EH (cell line): ENCODE data around the gene RIMS1.
A peak's percentile ranks its signal among the peaks of the same experiment; 100 is the strongest.
"Not testable (repeated sequence)": the region's sequence is repeated elsewhere in the genome, so short reads cannot be mapped to it uniquely, and the experiment has no call there.

ENCODE experiments used
- DNase-seq: peaks from one replicate; pipeline ENCODE4 v3.0.0-alpha.2; 2015; ENCODE audit warnings: low read depth

Gene RIMS1

DNA sequence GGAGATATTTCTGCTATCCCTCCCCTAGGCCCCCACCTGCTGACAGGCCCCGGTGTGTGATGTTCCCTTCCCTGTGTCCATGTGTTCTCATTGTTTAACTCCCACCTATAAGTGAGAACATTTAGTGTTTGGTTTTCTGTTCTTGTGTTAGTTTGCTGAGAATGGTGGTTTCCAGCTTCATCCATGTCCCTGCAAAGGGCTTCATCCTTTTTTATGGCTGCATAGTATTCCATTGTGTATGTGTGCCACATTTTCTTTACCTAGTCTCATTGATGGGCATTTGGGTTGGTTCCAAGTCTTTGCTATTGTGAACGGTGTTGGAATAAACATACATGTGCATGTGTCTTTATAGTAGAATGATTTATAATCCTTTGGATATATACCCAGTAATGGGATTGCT, 448.9 kb downstream of the RIMS1 start:
- not testable (repeated sequence) for DNase-seq

DNA sequence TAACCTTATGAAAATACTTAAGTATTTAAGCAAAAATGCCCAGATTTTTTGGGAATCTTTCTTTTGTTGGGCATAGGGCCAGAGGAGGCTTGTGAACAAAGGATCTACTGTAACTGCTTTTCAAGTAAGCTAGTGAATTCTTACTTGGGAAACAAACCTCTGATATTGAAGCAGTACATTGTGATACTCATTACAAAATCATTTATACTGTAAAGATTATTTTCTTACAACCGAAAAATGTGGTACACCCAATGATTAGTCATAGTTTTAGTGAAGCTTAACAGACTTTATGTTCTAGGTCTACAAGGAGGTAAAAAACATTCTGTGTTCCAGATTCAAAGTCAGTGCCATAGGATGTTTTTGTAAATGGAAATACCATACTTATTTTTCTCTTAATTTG, 462.6 kb downstream of the RIMS1 start:
- peak; percentile 39 for DNase-seq

DNA sequence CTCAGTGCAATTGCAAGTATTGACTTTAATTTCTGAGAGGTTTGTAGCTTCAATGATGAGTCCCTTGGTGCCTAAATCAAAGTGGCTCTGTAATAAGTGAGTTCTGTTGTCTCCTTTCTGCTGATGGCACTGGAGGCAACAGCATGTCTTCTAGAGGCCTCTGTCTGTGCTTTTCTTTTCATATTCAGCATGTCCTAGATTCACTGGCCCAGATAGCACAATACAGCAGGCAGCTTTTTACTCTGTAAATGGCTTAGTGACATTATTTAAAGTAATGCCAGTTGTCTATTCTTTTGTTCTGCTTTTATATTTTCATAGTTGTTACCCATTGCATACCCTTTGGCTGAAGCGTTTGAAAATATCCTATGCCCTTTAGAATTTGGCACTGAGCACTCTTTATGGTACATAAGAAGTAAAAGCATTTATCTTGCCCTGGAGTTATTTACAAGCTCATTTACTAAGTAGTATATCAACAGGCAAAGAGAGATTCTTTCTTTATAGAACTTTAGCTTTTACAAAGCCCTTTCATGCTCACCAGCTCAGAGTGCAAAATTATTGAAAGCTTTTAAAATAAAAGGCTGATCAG, 464.0 kb downstream of the RIMS1 start:
- no peak for DNase-seq

DNA sequence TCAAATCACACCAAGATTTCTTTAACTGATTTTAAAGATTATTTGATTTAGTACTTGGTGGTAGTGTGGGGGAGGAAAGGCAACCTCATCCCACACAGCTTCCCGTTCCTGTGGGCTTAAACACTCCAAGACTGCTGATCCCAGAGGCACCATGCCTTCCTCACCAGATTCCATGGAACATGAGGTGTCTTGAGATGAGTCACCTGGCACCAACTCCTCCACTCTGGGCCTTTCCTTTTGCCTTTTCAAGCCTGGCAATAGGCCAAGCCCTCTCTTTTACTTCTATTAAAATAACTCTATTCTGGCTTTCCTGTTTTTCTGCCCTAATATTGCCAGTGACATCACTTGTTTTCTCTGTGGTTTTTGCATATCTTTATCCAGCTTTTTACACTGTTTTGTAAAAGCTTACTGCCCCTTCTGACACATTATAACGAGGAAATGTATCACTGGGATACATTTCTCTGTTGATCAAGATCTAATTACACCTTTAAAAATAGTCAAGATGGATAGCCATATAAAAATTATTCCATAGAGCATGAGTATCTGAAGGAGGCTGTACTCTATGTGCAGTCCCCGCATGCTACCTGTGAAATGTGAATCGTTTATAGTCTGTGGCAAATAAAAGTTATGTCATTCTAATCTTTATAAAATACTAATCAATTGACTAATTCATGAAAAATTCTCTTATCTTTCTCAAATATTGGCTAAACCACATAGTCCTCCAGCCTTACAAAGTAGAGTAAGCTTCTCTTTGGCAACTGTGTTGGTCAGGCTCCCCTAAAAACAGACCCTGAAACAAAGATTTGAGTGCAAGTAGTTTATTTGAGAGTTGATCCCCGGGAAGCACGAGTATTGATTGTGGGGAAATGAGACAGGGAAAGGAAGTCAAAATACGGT, 477.7 kb downstream of the RIMS1 start:
- DNase-seq: peak; percentile 98

DNA sequence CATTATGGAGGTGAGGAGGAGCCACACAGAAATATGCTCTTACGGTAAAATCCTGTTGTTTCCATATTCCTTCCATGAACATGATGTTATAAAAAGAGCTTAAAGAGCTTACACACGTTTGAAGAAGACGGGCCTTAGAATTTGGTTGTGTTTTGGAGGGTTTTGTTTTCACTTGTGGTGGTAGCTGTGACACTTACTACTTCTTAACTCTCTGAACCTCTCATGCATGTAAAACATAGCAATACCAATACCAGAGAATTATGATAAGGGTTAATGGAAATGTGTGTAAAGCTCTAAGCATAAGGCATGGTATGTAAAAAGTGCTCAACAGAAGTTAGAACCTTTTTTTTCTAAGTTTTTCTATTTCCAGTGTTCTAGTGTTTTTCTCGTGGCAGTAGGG, 479.4 kb downstream of the RIMS1 start:
- DNase-seq: no peak

DNA sequence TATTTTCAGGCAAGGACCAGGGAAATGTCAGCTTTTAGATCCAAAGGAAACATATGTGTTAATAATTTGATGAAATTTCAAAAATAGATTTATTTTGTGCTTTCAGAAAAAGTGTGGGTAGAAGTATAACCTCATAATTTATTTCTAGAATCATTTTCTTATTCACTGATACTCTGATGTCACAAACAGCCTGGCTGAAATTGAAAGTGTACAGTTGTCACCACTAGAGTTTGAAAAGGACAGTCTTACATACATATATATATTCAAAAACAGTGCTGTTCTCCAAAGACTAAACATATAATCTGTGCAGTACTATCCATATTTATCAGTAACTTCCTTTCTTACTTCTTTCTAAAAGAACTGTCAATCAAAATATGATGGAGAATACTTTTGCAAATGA, 481.1 kb downstream of the RIMS1 start:
- DNase-seq: no peak

DNA sequence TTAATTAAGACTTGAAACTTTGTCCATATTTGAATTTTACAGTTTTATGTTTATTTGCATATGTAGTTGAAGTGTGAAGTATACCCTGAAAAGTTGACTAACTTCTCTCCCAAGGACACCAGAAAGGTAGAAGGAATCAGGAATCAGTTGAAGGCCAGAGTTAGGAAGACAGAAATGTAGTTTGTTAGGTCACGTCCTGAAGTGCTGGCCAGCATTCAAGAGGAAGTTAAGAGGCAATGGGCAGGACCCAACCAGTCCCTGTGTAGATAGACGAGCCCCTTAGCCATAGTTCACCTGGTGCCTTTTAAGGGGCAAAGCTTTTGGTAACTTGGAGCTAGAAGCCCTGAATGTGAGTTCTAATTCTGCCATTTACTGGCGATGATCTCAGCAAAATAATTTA, 485.1 kb downstream of the RIMS1 start:
- no peak for DNase-seq

DNA sequence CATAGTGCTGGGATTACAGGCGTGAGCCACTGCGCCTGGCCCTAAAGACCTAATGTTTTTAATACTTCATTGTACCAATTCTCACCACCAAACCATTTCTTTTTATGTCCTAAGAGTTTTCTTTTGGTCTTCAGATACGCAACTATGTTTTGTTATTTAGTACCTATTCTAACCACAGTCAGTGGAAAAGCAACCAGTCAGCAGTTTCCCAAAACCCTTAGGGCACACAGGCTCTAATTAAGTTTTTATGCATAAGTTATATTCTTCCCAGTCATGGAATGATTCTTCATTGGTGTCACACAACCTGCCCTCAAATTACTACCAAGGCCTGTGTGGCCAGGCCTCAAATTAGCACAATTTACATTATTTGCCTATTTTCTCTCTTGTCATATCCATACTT, 487.8 kb downstream of the RIMS1 start:
- DNase-seq: no peak

DNA sequence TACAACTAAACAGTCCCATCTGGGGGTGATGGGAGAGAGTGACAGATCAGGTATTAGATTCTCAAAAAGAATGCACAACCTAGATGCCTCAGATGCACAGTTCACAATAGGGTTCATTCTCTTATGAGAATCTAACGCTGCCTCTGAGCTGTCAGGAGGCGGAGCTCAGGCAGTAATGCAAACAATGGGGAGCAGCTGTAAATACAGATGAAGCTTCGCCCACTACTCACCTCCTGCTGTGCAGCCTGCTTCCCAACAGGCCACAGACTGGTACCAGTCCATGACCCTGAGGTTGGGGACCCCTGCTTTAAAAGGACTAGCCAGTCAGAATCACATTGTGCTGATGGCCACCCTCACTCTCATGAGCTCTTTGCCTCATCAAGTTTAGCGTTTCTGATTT, 488.5 kb downstream of the RIMS1 start:
- DNase-seq: no peak

DNA sequence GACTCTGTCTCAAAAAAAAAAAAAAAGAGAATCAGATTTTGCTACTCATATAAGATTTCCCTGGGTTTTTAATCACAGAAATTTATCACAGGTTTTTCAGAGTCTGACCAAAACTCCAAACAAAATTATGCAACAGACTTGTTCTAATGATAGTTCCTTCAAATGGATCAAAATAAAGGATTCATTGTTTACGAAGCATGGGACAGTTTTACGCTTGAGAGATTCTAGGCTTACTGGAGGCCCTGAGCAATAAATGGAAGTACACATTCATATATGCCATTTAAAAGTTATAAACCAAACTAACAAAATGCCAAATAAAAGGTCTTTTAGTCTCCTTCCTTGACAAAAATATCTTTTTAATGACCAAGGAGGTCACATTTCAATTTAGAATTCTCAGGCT, 490.4 kb downstream of the RIMS1 start:
- DNase-seq: no peak

DNA sequence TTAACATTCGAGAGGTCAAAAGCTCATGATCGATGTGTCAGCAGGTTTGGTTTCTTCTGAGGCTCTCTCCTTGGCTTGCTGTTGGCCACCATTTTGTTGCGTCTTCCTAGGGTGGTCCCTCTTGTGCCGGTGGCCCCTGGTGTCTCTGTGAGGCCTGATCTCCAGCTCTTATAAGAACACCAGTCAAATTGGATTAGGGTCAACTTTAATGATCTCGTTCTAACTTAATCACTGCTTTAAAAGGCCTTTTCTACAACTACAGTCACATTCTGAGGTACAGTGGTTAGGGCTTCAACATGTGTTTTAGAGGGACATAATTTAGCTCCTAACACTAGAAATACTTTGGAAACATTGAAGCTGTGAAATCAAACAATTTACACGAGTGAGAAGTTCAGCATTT, 494.7 kb downstream of the RIMS1 start:
- DNase-seq: no peak

DNA sequence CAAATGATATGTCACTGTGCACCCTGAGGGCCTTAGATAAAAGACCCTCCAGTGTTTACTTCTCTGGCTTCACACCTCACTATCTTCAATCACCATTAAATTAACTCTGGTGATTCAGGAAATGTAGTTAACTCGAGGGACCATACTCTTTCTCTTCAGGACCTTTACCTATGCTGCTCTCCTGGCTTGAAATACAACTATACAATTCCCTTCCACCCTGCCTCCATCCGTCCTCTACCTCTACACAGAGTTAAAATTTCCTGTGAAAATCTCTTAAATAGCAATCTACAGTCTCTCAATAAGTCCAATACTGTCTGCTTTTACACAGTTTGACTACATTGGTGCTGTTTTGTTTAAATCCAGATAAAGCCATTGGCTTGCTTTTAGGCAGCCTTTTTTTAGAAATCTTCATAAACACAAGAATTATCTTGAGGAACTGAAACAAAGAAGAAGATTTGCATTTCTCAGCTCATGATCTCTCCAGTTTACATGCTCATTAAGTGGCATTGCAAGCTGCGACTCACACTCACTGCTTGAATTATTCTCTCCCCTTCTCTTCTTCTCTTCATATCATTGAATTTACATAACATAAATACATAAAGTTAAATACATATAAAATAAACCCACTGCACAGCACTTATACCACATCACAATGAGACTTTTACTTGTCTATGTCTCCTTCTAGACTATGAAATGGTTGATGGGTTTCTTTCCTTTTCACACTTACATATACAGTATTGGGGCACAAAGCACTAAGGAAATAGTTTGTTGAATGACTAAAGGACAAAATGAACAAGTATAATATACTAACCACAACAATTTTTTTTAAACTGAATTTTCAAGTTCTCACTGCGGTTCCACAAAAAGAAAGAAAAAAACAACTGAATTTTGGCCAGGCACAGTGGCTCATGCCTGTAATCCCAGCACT, 496.5 kb downstream of the RIMS1 start:
- DNase-seq: no peak

DNA sequence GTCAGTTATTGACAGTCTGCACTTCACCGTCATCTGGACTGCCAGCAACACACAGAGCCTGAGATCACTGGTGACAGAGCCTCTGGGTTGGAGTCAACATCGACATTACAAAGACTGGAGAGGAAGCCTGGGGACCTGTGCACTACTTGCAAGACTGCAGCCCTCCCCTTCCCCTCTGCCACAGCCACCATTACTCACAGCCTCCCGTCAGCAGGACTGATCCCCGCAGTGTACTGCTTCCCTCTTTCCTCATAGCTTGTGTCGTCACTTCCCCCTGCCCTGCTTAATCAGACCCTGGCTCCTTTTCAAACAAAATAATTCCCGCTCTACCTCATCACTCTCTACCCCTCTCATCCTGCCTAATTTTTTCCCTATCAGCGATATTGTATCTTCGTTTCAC, 500.0 kb downstream of the RIMS1 start:
- DNase-seq: no peak

DNA sequence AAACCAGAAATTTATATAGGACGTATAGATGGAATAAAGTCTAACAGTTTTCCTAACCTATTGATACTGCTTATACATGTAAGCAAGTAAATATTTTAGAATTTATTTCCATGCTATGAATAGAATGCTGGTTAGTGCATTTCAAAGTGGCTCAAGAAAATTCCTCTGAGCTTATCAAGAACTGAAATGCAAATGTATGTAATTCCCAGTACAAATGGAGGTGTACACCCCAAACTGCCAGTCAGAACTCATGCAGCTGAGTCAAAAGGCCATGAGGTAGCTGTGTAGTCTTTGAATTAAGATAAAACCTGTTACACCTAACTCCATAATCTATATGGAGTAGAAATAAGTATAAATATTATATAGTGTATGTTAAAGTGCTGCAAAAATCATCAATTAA, 503.3 kb downstream of the RIMS1 start:
- no peak for DNase-seq

DNA sequence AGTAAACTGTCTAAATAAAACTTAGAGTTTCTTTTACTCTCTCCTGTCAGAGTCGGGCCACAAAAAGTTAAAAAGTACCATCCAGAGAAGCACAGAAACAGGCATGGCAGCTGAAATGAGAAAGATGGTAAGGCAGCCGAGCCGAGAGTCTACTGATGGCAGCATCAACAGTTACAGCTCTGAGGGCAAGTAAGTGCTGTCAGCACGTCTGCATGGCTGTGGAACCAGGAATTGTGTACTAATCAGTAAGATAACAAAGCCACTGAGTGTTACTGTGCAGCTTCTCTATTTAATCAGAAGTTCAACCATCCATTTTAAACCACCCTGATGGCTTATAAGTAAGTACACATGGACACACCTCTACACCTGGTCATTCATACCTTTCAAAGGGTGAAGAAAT, 504.2 kb downstream of the RIMS1 start:
- DNase-seq: no peak

DNA sequence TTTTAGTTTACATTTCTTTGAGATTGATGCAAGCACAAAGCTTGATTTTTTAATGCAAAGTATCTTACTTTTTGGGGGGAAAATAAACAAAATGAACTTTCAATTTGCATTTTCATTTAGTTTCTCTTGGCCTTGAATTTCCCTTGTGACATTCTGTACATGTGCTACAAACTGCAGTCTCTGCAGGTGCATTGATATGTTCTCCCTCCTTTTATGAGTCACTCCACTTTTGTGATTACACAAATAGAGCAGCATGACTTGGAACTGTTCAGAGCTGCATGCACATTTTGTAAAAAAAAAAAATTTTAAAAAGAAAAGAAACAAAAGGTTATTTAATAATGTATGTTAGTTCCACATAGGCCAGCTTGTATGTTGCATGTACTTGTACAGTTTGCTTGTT, 515.5 kb downstream of the RIMS1 start:
- DNase-seq: no peak

DNA sequence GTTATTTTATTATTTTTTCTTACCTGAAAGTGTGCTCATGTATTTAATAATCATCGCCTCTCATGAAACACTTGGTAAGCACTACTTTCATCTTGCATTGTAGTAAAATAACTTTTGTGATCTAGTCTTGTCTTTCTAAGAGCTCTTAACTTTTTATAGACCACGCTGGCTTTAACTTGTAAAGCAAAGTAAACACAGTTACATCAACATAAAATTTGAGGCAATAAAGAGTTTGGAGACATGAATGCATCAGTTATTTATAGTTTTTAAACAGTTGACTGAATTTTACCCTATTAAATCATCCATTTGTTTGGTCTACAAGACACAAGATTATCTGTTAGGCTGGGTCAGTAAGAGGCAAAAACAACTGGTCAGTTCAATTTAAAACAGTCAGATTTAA, 517.1 kb downstream of the RIMS1 start:
- no peak for DNase-seq

DNA sequence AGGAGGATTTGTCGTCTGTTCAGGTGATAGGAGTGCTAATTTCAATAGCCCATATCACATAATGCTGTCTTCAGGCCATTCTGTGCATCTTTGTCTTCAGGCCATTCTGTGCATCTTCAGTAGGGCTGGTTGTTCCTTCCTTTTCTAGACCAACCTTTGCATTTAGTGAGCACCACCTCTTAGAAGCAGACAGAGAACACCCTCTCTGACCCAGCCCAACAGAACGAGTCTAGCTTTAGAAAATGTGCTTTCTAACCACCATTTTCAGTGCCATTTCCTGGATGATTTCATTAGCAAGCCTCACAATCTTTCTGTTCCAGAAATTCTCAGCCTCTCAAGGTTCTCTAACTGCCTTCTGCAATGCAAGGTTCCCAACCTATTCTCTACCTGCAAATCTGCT, 520.2 kb downstream of the RIMS1 start:
- no peak for DNase-seq

DNA sequence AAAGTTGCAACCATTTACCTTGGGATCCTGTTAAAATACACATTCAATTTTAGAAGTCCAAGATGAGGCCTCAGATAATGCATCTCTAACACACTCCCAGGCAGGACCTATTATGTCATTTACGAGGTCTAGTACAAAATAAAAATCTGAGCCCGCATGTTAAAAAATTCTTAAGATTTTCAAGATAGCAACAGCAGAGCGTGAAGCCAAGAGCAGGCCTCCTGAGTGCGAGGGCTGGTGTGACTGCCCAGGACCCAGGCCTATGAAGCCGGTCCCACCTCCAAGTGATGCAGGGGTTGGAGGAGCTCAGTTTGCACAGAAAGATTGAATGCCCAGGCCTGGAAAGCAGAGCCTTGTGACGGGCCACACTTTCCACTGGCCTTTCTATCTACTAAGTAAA, 524.4 kb downstream of the RIMS1 start:
- DNase-seq: peak; percentile 46

DNA sequence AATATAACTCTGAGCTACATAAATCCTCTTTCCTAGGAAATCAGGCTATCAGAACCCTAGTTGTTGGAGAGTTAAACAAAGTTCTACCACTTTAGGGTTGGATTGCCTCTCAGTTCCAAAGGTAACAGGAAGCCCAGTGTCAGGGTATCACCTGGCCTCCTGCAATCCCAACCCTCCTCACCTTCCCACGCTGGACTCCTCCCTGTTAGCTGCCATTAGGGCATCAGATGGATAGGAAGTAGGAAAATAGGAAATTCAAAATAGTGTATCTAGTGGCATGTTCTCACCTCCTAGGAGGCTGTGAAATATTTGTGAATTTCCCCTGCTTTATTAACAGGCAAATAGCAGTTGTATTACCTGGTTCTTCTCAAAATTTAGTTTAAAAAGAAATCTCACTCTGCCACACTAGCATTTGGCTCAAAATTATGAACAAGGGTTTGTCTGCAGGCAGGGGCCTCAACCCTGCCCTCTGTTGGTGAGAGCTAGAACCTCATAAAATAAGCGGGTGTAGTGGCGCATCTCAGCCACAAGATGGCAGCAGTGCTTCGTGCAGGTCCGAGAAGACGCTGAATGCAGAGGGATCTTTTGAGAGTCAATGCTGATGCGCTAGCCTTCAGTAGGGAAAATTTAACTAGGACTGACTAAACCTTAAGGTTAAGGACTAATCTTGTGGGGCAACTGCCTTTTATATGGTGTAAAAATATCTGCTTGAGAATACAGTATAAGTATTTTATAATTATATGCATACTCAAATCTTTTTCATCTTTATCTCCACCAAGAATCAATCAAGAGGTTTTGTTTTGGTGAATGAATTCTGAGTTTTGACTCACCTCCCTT, 525.7 kb downstream of the RIMS1 start:
- peak; percentile 79 for DNase-seq

DNA sequence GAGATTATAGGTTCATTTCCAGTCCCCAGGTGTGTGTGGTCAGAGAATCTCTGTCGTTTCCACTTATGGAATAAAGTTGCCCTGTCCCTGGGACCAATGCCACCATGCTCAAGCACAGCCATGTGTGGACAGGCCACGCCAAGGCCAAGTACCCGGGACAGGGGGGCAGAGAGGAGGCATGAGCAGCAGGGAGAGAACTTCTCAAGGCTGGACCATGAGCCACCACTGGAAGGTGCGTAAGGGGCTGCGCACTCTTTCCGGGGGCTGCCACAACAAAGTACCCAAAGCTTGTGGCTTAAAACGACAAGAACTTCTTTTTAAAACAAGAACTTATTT, 526.3 kb downstream of the RIMS1 start:
- no peak for DNase-seq

DNA sequence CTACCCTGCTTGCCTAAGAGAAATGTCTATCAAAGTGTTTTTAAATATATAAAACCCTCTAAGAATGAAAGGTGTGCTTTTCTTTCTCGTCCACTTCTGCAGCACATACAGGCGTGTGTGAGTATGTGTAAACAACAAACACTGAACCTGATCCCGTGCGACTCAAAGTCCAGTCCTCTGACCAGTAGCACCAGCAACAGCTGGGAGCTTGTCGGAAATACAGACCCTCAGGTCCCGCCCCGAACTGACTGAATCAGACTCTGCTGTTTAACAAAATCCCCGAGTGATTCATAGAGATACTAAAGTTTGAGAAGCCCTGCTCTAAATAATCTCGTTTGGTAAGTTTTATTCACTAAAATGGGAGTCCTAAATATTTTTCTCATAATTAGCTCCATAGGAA, 527.5 kb downstream of the RIMS1 start:
- DNase-seq: no peak
